DND-41 (cell line): ENCODE measurements around the gene PLD1.

Source experiments
- EZH2 ChIP-seq: IDR thresholded peaks from 3 replicates; pipeline ENCODE4 v1.6.1; 2012; ENCODE audit warnings: borderline replicate concordance, low read depth, mild to moderate bottlenecking, moderate library complexity, low read length, inconsistent platforms; ENCODE audit not compliant: severe bottlenecking
- TF ChIP-seq, protein P1 (sequence below): IDR thresholded peaks from 2 replicates; pipeline ENCODE4 v1.5.1; 2012; ENCODE audit warnings: borderline replicate concordance, low read length, moderate library complexity, mild to moderate bottlenecking; ENCODE audit not compliant: poor library complexity, severe bottlenecking; ENCODE audit errors: extremely low read depth

DNA sequence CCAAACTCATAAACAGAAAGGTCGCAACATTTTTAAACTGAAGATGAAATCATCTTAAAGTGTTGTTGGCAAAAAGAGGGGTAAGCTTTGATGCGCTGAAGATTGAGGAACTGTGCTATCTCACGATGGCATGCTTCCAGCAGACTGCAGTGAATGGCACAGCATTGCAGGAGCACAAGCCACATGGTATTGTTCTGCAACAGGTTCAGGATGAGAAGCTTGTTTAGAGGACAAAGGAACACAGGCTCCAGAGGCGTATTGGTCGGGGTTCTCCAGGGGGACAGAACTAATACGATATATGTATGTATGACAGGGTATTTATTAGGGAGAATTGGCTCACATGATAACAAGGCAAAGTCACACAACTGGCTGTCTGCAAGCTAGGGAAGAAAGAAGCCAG lies 13.8 kb upstream of the PLD1 start:
- TF ChIP-seq, protein P1, sequence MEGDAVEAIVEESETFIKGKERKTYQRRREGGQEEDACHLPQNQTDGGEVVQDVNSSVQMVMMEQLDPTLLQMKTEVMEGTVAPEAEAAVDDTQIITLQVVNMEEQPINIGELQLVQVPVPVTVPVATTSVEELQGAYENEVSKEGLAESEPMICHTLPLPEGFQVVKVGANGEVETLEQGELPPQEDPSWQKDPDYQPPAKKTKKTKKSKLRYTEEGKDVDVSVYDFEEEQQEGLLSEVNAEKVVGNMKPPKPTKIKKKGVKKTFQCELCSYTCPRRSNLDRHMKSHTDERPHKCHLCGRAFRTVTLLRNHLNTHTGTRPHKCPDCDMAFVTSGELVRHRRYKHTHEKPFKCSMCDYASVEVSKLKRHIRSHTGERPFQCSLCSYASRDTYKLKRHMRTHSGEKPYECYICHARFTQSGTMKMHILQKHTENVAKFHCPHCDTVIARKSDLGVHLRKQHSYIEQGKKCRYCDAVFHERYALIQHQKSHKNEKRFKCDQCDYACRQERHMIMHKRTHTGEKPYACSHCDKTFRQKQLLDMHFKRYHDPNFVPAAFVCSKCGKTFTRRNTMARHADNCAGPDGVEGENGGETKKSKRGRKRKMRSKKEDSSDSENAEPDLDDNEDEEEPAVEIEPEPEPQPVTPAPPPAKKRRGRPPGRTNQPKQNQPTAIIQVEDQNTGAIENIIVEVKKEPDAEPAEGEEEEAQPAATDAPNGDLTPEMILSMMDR = no peak
- no peak for TF ChIP-seq EZH2
